ENCODE measurements around the gene LRRN1.
"Not testable (repeated sequence)": the region's sequence is repeated elsewhere in the genome, so short reads cannot be mapped to it uniquely, and the experiment has no call there.

Gene LRRN1

DNA sequence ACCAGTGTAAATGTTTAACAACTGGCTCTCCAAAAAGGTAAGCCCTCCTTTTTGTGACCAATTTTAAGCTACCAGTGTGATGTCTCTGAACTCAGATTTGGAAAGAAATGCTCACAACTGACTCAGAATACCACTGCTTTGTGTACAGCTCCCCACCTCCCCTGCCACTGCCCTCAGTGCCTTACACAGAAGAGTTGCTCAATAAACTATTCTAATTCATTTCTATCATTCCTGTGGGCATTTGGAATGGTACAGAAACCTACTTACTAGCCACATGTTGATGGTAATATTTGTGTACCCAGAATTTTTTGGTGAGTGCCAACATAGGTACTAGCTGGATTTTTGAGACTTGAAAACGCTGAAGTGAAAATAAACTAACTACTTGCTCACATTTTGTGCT is 16.0 kb downstream of the LRRN1 start:
- DNase-seq, result no peak

- DNase-seq, result no peak
These were observed 16.8 kb downstream of the LRRN1 start for GRCh38 chr3:3816034-3816433.

- DNase-seq, result no peak
These were observed 18.6 kb downstream of the LRRN1 start for GRCh38 chr3:3817865-3818264.

DNA sequence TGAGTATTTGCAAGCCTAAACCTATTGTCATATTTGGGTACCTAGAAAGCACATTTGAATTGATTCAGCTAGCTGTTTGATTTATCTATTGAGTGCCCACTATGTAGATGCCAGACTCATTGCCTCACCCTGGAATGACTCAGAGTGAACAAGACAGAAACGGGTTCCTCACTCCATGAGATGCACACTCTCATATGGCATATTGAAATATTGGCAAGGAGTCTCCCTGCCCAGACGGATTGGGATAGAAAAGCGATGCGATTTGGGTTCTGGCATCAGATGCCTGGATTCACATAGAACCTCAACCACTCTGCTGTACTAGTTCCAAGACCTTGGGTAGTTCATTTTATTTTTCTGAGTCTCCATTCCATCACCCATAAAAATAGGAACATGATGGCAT is 22.5 kb downstream of the LRRN1 start:
- no peak for DNase-seq

GRCh38 chr3:3825035-3825434 is 25.8 kb downstream of the LRRN1 start:
- DNase-seq, result no peak

GRCh38 chr3:3826521-3826920 is 27.3 kb downstream of the LRRN1 start:
- DNase-seq, result no peak

GRCh38 chr3:3827111-3827510 is 27.9 kb downstream of the LRRN1 start:
- DNase-seq, result no peak

- DNase-seq, result not testable (repeated sequence)
These were observed 29.2 kb downstream of the LRRN1 start for GRCh38 chr3:3828417-3828816.

- DNase-seq, result no peak
These were observed 37.6 kb downstream of the LRRN1 start for GRCh38 chr3:3836845-3837244.

DNA sequence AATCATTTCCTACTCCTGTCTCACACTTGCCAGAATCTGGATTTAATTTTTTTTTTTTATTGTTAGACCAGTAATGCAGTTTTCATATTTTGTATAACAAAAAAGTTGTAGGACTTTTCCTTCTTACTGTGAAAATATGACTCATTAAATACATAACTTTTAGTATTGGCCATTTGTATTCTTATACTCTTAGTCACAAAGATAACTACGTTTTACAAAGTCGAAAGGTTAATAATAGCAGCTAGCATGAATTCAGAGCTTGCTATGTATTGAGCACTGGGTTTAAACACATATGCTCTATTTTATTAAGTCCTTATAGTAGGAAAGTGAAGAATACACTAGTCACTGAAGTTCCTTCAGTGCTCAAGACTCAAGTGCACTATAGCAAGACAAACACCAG is 43.1 kb downstream of the LRRN1 start:
- no peak for DNase-seq

- no peak for DNase-seq
These were observed 49.0 kb downstream of the LRRN1 start for GRCh38 chr3:3847994-3848922.

GRCh38 chr3:3848923-3849275 is 49.7 kb downstream of the LRRN1 start:
- DNase-seq, result no peak

DNA sequence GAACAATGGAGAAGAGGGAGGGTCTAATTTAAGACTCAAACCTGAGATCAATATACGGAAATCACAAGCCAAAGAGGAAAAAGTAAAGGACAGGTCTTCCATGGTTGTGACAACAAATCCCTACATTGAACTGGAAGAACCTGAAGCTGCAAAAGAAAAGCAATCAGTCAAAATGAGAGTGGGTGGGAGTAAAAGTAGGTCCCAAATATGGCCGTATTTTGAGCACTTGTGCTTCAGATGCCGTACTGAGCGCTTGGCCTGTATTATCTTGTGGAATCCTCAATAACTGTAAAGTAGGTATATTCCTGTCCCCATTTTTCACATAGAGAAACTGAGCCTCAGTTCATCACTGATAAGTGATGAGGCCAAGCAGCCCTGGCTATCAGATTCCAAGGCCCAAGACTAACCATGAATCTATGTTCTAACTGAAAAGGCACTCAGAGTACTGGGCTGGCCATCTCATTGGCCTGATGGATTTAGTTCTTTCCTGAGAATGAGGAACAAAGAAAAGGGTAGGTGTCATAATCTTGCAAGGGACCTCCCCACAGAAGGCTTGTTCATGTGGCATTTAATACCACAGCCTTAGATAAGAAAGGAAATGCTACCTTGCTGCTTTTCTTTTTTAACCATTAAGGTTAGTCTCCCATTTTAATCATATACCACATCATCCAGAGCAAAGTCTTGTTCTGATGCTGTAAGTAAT is 52.5 kb downstream of the LRRN1 start:
- DNase-seq, result no peak

- no peak for DNase-seq
These were observed 54.3 kb downstream of the LRRN1 start for GRCh38 chr3:3853544-3853943.

DNA sequence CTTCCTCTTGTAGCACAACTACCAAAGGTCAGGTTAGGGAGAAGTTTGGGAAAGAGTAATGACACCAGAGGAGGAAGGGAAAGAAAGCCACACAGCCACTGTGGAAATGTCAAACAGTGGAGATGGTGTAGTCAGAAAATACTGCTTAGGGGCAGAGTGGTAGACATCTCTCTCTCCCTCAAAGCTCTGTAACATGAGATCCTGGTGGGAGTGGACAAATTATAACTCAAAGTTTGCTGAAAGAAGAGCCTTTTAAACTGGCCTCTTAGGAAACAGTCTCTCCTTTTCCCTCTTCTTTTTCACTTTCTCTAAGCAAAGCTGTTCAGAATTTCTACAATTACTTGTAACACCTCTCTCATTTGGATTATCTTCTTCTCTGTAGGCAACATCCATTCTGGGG is 55.8 kb downstream of the LRRN1 start:
- no peak for DNase-seq

GRCh38 chr3:3860235-3860634 is 61.0 kb downstream of the LRRN1 start:
- DNase-seq, result no peak

DNA sequence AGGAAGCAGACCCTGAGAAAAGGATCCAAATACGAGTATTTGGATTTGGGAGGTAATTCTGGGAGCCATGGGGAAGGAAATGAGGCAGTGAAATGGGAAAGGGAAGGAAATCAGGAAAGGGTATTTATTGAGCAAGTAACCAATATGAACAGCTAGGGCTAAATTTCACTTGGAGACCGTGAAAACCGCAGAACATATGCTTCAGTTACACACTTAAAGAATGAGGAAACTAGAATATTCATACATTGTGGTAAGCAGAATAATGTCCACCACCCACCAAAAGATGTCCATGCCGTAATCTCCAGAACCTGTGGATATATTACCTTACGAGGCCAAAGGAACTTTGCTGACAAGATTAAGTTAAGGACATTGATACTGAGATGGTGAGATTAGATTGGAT is 63.3 kb downstream of the LRRN1 start:
- DNase-seq, result no peak

- DNase-seq, result no peak
These were observed 76.3 kb downstream of the LRRN1 start for GRCh38 chr3:3875491-3875890.

- no peak for DNase-seq
These were observed 81.8 kb downstream of the LRRN1 start for GRCh38 chr3:3881050-3881449.

DNA sequence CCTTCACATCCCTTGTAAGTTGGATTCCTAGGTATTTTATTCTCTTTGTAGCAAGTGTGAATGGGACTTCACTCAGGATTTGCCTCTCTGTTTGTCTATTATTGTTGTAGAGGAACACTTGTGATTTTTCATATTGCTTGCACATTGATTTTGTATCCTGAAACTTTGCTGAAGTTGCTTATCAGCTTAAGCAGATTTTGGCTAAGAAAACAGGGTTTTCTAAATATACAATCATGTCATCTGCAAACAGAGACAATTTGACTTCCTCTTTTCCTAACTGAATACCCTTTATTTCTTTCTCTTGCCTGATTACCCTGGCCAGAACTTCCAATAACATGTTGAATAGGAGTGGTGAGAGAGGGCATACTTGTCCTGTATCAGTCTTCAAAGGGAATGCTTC is 88.1 kb downstream of the LRRN1 start:
- not testable (repeated sequence) for DNase-seq

- DNase-seq, result no peak
These were observed 94.4 kb downstream of the LRRN1 start for GRCh38 chr3:3893590-3893989.

Data from activated CD4-positive, alpha-beta T cell treated with anti-CD3 and anti-CD28 coated beads, Interleukin-2, amount 50 U/mL, for 48 hours (primary cell).